Neural progenitor cell (in vitro differentiated cells): ENCODE measurements around the gene BLTP3A.
"Not testable (repeated sequence)": the region's sequence is repeated elsewhere in the genome, so short reads cannot be mapped to it uniquely, and the experiment has no call there.

ENCODE experiments used
- EZH2 ChIP-seq: fragments of 200-600 bp; sonication (generic); IDR thresholded peaks from 2 replicates; pipeline ENCODE4 v1.6.1; 2017; ENCODE audit warnings: antibody characterized with exemption, mild to moderate bottlenecking, moderate library complexity
- EZH2phosphoT487 ChIP-seq: fragments of 200-600 bp; sonication (generic); IDR thresholded peaks from 2 replicates; pipeline ENCODE4 v1.6.1; 2017; ENCODE audit warnings: antibody characterized with exemption
- TF ChIP-seq, protein P1 (sequence below): fragments of 200-600 bp; sonication (generic); IDR thresholded peaks from 2 replicates; pipeline ENCODE4 v1.5.1; 2017; ENCODE audit warnings: antibody characterized with exemption, mild to moderate bottlenecking

DNA sequence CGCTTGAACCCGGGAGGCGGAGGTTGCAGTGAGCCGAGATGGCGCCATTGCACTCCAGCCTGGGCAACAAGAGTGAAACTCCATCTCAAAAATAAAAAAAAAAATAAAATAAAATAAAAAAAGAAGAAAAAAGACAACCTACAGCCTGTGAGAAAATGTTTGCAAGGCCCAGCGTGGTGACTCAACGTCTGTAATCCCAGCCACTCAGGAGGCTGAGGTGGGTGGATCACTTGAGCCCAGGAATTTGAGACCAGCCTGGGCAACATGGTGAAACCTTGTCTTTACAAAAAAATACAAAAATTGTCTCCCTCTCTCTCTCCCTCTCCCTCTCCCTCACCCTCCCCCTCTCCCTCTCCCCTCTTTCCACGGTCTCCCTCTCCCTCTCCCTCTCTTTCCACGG, 6.5 kb upstream of the BLTP3A start:
- TF ChIP-seq, protein P1, sequence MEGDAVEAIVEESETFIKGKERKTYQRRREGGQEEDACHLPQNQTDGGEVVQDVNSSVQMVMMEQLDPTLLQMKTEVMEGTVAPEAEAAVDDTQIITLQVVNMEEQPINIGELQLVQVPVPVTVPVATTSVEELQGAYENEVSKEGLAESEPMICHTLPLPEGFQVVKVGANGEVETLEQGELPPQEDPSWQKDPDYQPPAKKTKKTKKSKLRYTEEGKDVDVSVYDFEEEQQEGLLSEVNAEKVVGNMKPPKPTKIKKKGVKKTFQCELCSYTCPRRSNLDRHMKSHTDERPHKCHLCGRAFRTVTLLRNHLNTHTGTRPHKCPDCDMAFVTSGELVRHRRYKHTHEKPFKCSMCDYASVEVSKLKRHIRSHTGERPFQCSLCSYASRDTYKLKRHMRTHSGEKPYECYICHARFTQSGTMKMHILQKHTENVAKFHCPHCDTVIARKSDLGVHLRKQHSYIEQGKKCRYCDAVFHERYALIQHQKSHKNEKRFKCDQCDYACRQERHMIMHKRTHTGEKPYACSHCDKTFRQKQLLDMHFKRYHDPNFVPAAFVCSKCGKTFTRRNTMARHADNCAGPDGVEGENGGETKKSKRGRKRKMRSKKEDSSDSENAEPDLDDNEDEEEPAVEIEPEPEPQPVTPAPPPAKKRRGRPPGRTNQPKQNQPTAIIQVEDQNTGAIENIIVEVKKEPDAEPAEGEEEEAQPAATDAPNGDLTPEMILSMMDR, result not testable (repeated sequence)
- not testable (repeated sequence) for TF ChIP-seq EZH2, EZH2phosphoT487
